A673 (cell line): ENCODE measurements around the gene ADAM10. TPM values are rescaled to one million over a fixed set of nuclear protein-coding genes. Genes with fewer than 3 reads are reported as not detected.

ENCODE experiments used
- BruUV-seq: library from RNA; stranded (reverse); fragments of 400-500 nt; replicated peaks from 2 replicates; lab custom pipeline; 2021; lab: Mats Ljungman, UMichigan
- CTCF ChIA-PET: fragments of 300-600 bp; sonication (Branson Sonifier 250); formaldehyde crosslinking; loops from one replicate; lab custom pipeline; 2022; ENCODE audit warnings: antibody characterized with exemption; lab: Charles Lee
- POLR2A ChIA-PET: fragments of 300-600 bp; sonication (Branson Sonifier 250); formaldehyde crosslinking; loops from one replicate; lab custom pipeline; 2022; ENCODE audit warnings: antibody characterized with exemption; ENCODE audit not compliant: low non-redundant PET; lab: Charles Lee
- DNase-seq: peaks from one replicate; pipeline ENCODE4 v3.0.0-alpha.2; 2015; ENCODE audit warnings: low spot score
- H3K27ac ChIP-seq: fragments of 200-600 bp; sonication (generic); 2 replicates; pipeline ENCODE4 v1.5.1; 2016; ENCODE audit warnings: mixed run types, low read depth, mild to moderate bottlenecking, mixed read lengths, antibody characterized with exemption, low read length; ENCODE audit not compliant: poor library complexity, severe bottlenecking
- H3K27me3 ChIP-seq: fragments of 200-600 bp; sonication (generic); replicated peaks from 2 replicates; pipeline ENCODE4 v1.6.1; 2017; ENCODE audit warnings: mixed run types, low read depth, mild to moderate bottlenecking, mixed read lengths, antibody characterized with exemption, low read length; ENCODE audit not compliant: insufficient read depth, poor library complexity
- H3K36me3 ChIP-seq: fragments of 200-600 bp; sonication (generic); 2 replicates; pipeline ENCODE4 v1.6.1; 2016; ENCODE audit warnings: mixed run types, mild to moderate bottlenecking, mixed read lengths, antibody characterized with exemption, low read length; ENCODE audit not compliant: insufficient read depth, poor library complexity, severe bottlenecking
- H3K4me1 ChIP-seq: fragments of 200-600 bp; sonication (generic); 2 replicates; pipeline ENCODE4 v1.6.1; 2017; ENCODE audit warnings: mixed run types, mild to moderate bottlenecking, mixed read lengths, antibody characterized with exemption, low read length; ENCODE audit not compliant: insufficient read depth, poor library complexity, severe bottlenecking
- H3K4me3 ChIP-seq: fragments of 200-600 bp; sonication (generic); 2 replicates; pipeline ENCODE4 v1.5.1; 2016; ENCODE audit warnings: low read depth, mixed run types, mild to moderate bottlenecking, mixed read lengths, low read length; ENCODE audit not compliant: poor library complexity, severe bottlenecking
- H3K9me3 ChIP-seq: fragments of 200-600 bp; sonication (generic); 2 replicates; pipeline ENCODE4 v1.6.1; 2016; ENCODE audit warnings: mixed run types, low read depth, mild to moderate bottlenecking, mixed read lengths, antibody characterized with exemption, low read length; ENCODE audit not compliant: poor library complexity, severe bottlenecking
- CTCF ChIP-seq: fragments of 300-800, 200-600 bp; sonication (generic); conservative IDR thresholded peaks from 2 replicates; pipeline ENCODE4 v1.5.1; 2017; ENCODE audit warnings: low read depth, mild to moderate bottlenecking, antibody characterized with exemption, low read length, moderate library complexity, mixed read lengths
- EZH2 ChIP-seq: fragments of 200-600 bp; sonication (generic); IDR thresholded peaks from 2 replicates; pipeline ENCODE4 v1.6.1; 2017; ENCODE audit warnings: borderline replicate concordance, low read depth, mild to moderate bottlenecking, mixed read lengths, antibody characterized with exemption, low read length; ENCODE audit not compliant: poor library complexity, severe bottlenecking
- intact Hi-C: fragments of 100-400 bp; cut with micrococcal nuclease; formaldehyde crosslinking; loops from one replicate; pipeline ENCODE4 v1.10.0; 2022; ENCODE audit not compliant: unreplicated experiment
- total RNA-seq: library from RNA; stranded (reverse); gene quantifications from 2 replicates; pipeline ENCODE4 v1.2.3, GENCODE V29; 2021

The ADAM10 gene
- total RNA-seq, 1 experiment from 2014 or later, result 130 TPM

GRCh38 chr15:58561321-58561720 lies 188.2 kb downstream of the ADAM10 start:
- H3K9me3 ChIP-seq, result no peaks in the 10 kb centered on the region
- POLR2A ChIA-PET, result no interaction called here
- H3K27ac ChIP-seq, result no peak overlapping the region
- H3K4me1 ChIP-seq, result no peaks in the 10 kb centered on the region
- H3K4me3 ChIP-seq, result no peak overlapping the region
- intact Hi-C loops, result no loop called here
- BruUV-seq, result no TSS peak
- no peak for DNase-seq
- H3K27me3 ChIP-seq, result no peaks in the 10 kb centered on the region
- CTCF ChIA-PET, result no interaction called here
- no peak for TF ChIP-seq CTCF
- no peak for TF ChIP-seq EZH2
- no peaks in the 10 kb centered on the region for H3K36me3 ChIP-seq

- no peaks in the 10 kb centered on the region for H3K36me3 ChIP-seq
- POLR2A ChIA-PET, result no interaction called here
- H3K4me3 ChIP-seq, result no peak overlapping the region
- no peak overlapping the region for H3K27ac ChIP-seq
- TF ChIP-seq EZH2 (no peak), CTCF (no peak)
- no peaks in the 10 kb centered on the region for H3K27me3 ChIP-seq
- no peaks in the 10 kb centered on the region for H3K9me3 ChIP-seq
- no TSS peak for BruUV-seq
- no peaks in the 10 kb centered on the region for H3K4me1 ChIP-seq
- intact Hi-C loops, result no loop called here
- no peak for DNase-seq
- CTCF ChIA-PET, result no interaction called here
These were observed 189.5 kb downstream of the ADAM10 start for GRCh38 chr15:58559904-58560588.

GRCh38 chr15:58558777-58559176 lies 190.7 kb downstream of the ADAM10 start:
- Histone ChIP-seq H3K27me3 (no peaks in the 10 kb centered on the region), H3K4me3 (no peak overlapping the region), H3K36me3 (no peaks in the 10 kb centered on the region), H3K4me1 (no peaks in the 10 kb centered on the region), H3K9me3 (no peaks in the 10 kb centered on the region), H3K27ac (no peak overlapping the region)
- no TSS peak for BruUV-seq
- no peak for DNase-seq
- no peak for TF ChIP-seq CTCF
- no peak for TF ChIP-seq EZH2
- ChIA-PET CTCF (no interaction called here), POLR2A (no interaction called here)
- intact Hi-C loops, result no loop called here
